K562 (cell line): ENCODE measurements around the gene VDAC1. TPM values are rescaled to one million over a fixed set of nuclear protein-coding genes. Genes with fewer than 3 reads are reported as not detected.
A peak's percentile ranks its signal among the peaks of the same experiment; 100 is the strongest.

Experiments
- ATF7 ChIP-seq: fragments of 450-650 bp; IDR thresholded peaks from 2 replicates; pipeline ENCODE4 v1.7.1; 2014; ENCODE audit warnings: mild to moderate bottlenecking, moderate library complexity
- FOXK1 ChIP-seq: sonication (generic); formaldehyde crosslinking; IDR thresholded peaks from 2 replicates; pipeline ENCODE4 v1.8.0; 2022; ENCODE audit warnings: missing genetic modification reagents, mild to moderate bottlenecking, borderline replicate concordance
- GTF2E2 ChIP-seq: fragments of 200-800 bp; sonication (Bioruptor generic); IDR thresholded peaks from 2 replicates; pipeline ENCODE4 v1.6.1; 2016; ENCODE audit warnings: missing genetic modification characterization, missing compliant biosample characterization
- HDAC3 ChIP-seq: fragments of 450-650 bp; IDR thresholded peaks from 2 replicates; pipeline ENCODE4 v1.6.1; 2018; ENCODE audit warnings: borderline replicate concordance, mild to moderate bottlenecking, moderate library complexity; ENCODE audit not compliant: partially characterized antibody
- HOXB6 ChIP-seq: fragments of 250-450 bp; sonication (Bioruptor Pico); IDR thresholded peaks from 2 replicates; pipeline ENCODE4 v1.5.1; 2022; ENCODE audit warnings: mild to moderate bottlenecking, borderline replicate concordance
- KLF13 ChIP-seq: fragments of 450-650 bp; IDR thresholded peaks from 2 replicates; pipeline ENCODE4 v1.6.1; 2016; ENCODE audit warnings: missing genetic modification characterization, low read depth, mild to moderate bottlenecking, missing compliant biosample characterization, moderate library complexity, borderline replicate concordance
- KLF16 ChIP-seq: IDR thresholded peaks from 2 replicates; pipeline ENCODE4 v1.6.1; 2016; ENCODE audit warnings: antibody characterized with exemption
- RFX7 ChIP-seq: fragments of 250-450 bp; sonication (Bioruptor Pico); IDR thresholded peaks from 2 replicates; pipeline ENCODE4 v1.5.1; 2021; ENCODE audit warnings: mild to moderate bottlenecking
- SRF ChIP-seq, 2 experiments: fragments of 250-450, 450-650 bp in 1 of 2; sonication (Bioruptor Pico) in 1 of 2; sonication (generic) in 1 of 2; formaldehyde crosslinking; IDR thresholded peaks; 2 replicates each; pipeline versions ENCODE4 v1.5.0 to v1.5.1; 2020 to 2022; ENCODE audit warnings: mild to moderate bottlenecking in 1 of 2, missing genetic modification reagents in 1 of 2
- ZBTB7A ChIP-seq: IDR thresholded peaks from 2 replicates; pipeline ENCODE4 v1.6.1; 2011; ENCODE audit warnings: low read depth, mild to moderate bottlenecking, low read length, moderate library complexity, borderline replicate concordance; ENCODE audit not compliant: control insufficient read depth
- ZNF644 ChIP-seq: fragments of 200-800 bp; sonication (Bioruptor generic); IDR thresholded peaks from 2 replicates; pipeline ENCODE4 v1.6.1; 2016; ENCODE audit warnings: low read depth, missing genetic modification characterization, missing compliant biosample characterization
- ZNF707 ChIP-seq: fragments of 250-450 bp; sonication (Bioruptor Pico); conservative IDR thresholded peaks from 2 replicates; pipeline ENCODE4 v1.8.0; 2022; ENCODE audit warnings: inconsistent platforms, mild to moderate bottlenecking, moderate library complexity
- ZNF764 ChIP-seq: fragments of 250-450 bp; sonication (Bioruptor Pico); IDR thresholded peaks from 2 replicates; pipeline ENCODE4 v1.4.0; 2020; ENCODE audit warnings: low read depth, mild to moderate bottlenecking, moderate library complexity
- polyA plus RNA-seq, 8 experiments: library from polyadenylated mRNA; depleted of rRNA in 4 of 8; stranded (reverse) in 5 of 8; unstranded in 3 of 8; fragments of >200 nt; fragmentation: Nextera tagmentation in 2 of 8; fragmentation: Illumina TruSeq in 1 of 8; extraction: Ambion mirVana in 2 of 8; extraction: Trizol in 1 of 8; gene quantifications; 2 replicates each; pipeline versions ENCODE4 v1.2.1 to v1.2.3, GENCODE V29; 2011 to 2014; ENCODE audit warnings: inconsistent platforms in 1 of 8, missing spikeins in 1 of 8
- total RNA-seq, 7 experiments: library from RNA; depleted of rRNA in 6 of 7; stranded (reverse); fragments of >200 nt in 6 of 7; fragmentation: Illumina TruSeq in 2 of 7; extraction: Trizol in 2 of 7; gene quantifications; 2 replicates each; pipeline versions ENCODE4 v1.2.1 to v1.2.3, GENCODE V29; 2011 to 2021; ENCODE audit warnings: low replicate concordance in 1 of 7
- TF ChIP-seq, protein P1 (sequence below): fragments of 250-450 bp; sonication (Bioruptor Pico); IDR thresholded peaks from 2 replicates; pipeline ENCODE4 v1.8.0; 2022; ENCODE audit warnings: inconsistent platforms
- TF ChIP-seq, protein P2 (sequence below): sonication (generic); formaldehyde crosslinking; IDR thresholded peaks from 2 replicates; pipeline ENCODE4 v1.8.0; 2022; ENCODE audit warnings: mild to moderate bottlenecking, low read depth, missing genetic modification reagents
- TF ChIP-seq, protein P3 (sequence below), 2 experiments: fragments of 450-650 bp; IDR thresholded peaks; 2 replicates each; pipeline ENCODE4 v1.6.1; 2016; ENCODE audit warnings: mild to moderate bottlenecking in 2 of 2, borderline replicate concordance in 1 of 2, low read depth in 1 of 2, moderate library complexity in 1 of 2

The VDAC1 gene
- total and polyA plus RNA-seq, 9 of the 15 experiments (the other 6 are each of a cell fraction or from before 2014, with no cell fraction given), result 168 to 366 (median 293) TPM

DNA sequence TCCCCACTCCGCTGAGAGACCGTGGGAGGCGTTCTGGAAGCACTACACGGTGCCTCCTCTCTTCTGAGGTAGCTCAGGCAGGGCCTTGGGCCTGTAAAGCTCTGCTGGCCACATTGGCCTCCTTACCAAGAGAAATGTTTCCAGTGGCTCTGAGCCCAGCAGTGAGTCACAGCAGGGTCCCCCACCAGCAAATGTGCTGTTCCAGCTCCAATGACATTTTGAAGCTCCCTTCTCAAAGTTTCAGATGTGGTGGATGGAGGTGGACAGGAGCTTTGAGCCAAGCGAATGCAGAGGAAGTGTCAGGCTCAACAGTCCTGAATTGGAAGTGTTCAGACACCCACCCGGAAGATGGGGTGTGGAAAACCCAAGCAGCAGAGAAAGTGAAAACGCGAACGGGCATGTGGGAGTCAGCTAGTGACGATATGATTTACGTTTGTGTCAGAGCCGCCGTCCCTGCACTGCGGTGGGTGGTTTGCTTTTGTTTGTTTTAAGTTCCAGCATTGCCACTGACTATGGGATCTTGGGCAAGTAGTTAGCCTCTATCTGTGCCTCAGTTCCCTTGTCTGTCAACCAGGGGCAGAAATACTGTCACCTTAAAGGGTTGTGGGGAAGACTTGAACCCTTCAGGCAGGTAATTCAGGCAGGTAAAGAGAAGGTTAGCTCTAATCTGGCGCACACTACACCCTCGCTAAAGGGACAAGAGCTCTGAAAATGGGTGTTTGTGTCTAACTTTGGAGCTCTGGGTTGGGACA, 74.5 kb downstream of the VDAC1 start (continued):
- TF ChIP-seq, protein P1, sequence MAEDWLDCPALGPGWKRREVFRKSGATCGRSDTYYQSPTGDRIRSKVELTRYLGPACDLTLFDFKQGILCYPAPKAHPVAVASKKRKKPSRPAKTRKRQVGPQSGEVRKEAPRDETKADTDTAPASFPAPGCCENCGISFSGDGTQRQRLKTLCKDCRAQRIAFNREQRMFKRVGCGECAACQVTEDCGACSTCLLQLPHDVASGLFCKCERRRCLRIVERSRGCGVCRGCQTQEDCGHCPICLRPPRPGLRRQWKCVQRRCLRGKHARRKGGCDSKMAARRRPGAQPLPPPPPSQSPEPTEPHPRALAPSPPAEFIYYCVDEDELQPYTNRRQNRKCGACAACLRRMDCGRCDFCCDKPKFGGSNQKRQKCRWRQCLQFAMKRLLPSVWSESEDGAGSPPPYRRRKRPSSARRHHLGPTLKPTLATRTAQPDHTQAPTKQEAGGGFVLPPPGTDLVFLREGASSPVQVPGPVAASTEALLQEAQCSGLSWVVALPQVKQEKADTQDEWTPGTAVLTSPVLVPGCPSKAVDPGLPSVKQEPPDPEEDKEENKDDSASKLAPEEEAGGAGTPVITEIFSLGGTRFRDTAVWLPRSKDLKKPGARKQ (CRISPR knock-in tag), result no peak
- no peak for TF ChIP-seq ZBTB7A
- no peak for TF ChIP-seq ZNF764 (CRISPR knock-in tag)
- no peak for TF ChIP-seq HOXB6 (CRISPR knock-in tag)
- TF ChIP-seq, protein P2, sequence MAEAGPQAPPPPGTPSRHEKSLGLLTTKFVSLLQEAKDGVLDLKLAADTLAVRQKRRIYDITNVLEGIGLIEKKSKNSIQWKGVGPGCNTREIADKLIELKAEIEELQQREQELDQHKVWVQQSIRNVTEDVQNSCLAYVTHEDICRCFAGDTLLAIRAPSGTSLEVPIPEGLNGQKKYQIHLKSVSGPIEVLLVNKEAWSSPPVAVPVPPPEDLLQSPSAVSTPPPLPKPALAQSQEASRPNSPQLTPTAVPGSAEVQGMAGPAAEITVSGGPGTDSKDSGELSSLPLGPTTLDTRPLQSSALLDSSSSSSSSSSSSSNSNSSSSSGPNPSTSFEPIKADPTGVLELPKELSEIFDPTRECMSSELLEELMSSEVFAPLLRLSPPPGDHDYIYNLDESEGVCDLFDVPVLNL (CRISPR knock-in tag), result no peak
- TF ChIP-seq, protein P3, sequence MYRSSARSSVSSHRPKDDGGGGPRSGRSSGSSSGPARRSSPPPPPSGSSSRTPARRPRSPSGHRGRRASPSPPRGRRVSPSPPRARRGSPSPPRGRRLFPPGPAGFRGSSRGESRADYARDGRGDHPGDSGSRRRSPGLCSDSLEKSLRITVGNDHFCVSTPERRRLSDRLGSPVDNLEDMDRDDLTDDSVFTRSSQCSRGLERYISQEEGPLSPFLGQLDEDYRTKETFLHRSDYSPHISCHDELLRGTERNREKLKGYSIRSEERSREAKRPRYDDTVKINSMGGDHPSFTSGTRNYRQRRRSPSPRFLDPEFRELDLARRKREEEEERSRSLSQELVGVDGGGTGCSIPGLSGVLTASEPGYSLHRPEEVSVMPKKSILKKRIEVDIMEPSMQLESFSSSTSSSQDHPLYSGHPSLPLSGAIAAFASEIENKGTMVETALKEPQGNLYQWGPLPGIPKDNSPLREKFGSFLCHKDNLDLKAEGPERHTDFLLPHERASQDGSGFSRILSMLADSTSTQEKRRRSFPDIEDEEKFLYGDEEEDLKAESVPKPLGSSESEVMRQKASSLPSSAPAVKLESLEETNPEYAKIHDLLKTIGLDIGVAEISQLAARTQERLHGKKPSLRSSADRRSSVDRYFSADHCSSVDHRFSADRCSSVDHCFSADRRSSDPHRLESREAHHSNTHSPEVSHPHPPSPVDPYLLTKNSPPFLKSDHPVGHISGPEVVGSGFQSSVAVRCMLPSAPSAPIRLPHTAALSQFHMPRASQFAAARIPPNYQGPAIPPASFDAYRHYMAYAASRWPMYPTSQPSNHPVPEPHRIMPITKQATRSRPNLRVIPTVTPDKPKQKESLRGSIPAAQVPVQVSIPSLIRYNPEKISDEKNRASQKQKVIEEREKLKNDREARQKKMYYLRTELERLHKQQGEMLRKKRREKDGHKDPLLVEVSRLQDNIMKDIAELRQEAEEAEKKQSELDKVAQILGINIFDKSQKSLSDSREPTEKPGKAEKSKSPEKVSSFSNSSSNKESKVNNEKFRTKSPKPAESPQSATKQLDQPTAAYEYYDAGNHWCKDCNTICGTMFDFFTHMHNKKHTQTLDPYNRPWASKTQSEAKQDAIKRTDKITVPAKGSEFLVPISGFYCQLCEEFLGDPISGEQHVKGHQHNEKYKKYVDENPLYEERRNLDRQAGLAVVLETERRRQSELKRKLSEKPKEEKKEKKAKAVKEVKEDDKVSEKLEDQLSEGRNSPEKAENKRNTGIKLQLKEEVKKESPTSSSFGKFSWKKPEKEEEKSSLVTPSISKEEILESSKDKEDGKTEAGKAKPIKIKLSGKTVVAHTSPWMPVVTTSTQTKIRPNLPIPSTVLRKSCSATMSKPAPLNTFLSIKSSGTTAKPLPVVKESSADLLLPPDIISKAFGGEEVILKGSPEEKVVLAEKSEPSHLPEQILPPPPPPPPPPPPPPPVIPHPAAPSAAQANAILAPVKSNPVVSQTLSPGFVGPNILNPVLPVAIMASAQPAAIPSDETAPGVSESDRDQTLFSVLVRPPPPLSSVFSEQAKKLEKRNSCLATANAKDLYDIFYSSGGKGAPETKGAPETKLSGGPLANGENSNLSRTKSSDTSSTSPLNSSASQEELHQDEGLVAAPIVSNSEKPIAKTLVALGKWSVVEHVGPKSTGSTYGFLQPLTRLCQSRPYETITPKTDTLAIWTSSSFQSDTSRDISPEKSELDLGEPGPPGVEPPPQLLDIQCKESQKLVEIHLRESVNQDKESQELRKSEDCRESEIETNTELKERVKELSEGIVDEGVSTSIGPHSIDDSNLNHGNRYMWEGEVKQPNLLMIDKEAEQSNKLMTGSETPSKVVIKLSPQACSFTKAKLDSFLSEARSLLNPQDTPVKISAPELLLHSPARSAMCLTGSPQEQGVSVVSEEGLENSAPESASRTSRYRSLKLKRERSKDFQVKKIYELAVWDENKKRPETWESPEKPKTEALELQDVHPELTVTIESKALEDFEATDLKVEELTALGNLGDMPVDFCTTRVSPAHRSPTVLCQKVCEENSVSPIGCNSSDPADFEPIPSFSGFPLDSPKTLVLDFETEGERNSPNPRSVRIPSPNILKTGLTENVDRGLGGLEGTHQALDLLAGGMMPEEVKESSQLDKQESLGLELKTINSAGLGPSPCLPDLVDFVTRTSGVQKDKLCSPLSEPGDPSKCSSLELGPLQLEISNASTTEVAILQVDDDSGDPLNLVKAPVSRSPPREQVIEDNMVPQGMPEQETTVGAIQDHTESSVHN (IDR thresholded peaks at IDR 0.05; ENCODE audit: borderline replicate concordance in 1 of 2, low read depth in 1 of 2), result no peak
- TF ChIP-seq GTF2E2 (tag), result no peak
- peak in 1 of 2 experiments; percentile 19; a peak in 1 of 4 replicates for TF ChIP-seq SRF (CRISPR knock-in tag; IDR thresholded peaks at IDR 0.05)
- TF ChIP-seq KLF13, result 0 out of 2 replicates have a peak, but pooled peaks have one; percentile 2
- no peak for TF ChIP-seq RFX7 (CRISPR knock-in tag)
- TF ChIP-seq HDAC3, result no peak
- TF ChIP-seq ZNF644 (tag), result no peak
- no peak for TF ChIP-seq FOXK1 (CRISPR knock-in tag)
- TF ChIP-seq KLF16, result peak; percentile 51; the same call in 1 of the 2 replicates
- no peak for TF ChIP-seq ZNF707 (CRISPR knock-in tag)
- peak; percentile 44; the same call in 1 of the 2 replicates for TF ChIP-seq ATF7
